ENCODE data around the gene GLIS1.

- TF ChIP-seq CTCF (conservative IDR thresholded peaks at IDR 0.05) (no peak), ZFX (IDR thresholded peaks at IDR 0.05) (no peak)
Observed at GRCh38 chr1:53731043-53731600, 7.8 kb downstream of the GLIS1 start.
